K562 (cell line): ENCODE results near the gene AP1G1. TPM values are rescaled to one million over a fixed set of nuclear protein-coding genes. Genes with fewer than 3 reads are reported as not detected.
A peak's percentile ranks its signal among the peaks of the same experiment; 100 is the strongest.

Experiments used
- C11orf30 ChIP-seq: fragments of 450-650 bp; IDR thresholded peaks from 2 replicates; pipeline ENCODE4 v1.6.1; 2016; ENCODE audit warnings: low read depth, mild to moderate bottlenecking
- FOS ChIP-seq: IDR thresholded peaks from 3 replicates; pipeline ENCODE4 v1.6.1; 2011; ENCODE audit not compliant: insufficient read length; ENCODE audit errors: extremely low read depth
- GABPB1 ChIP-seq: sonication (generic); formaldehyde crosslinking; IDR thresholded peaks from 2 replicates; pipeline ENCODE4 v1.8.0; 2022; ENCODE audit warnings: mild to moderate bottlenecking, missing genetic modification reagents
- MAFF ChIP-seq: IDR thresholded peaks from 2 replicates; pipeline ENCODE4 v1.6.1; 2012; ENCODE audit warnings: low read length, improper control_type of control experiment
- MAFK ChIP-seq: IDR thresholded peaks from 2 replicates; pipeline ENCODE4 v1.6.1; 2011; ENCODE audit warnings: low read length, improper control_type of control experiment
- MTF1 ChIP-seq: fragments of 250-450 bp; sonication (Bioruptor Pico); IDR thresholded peaks from 2 replicates; pipeline ENCODE4 v1.9.0; 2021; ENCODE audit warnings: moderate library complexity, mild to moderate bottlenecking, inconsistent platforms, borderline replicate concordance
- NFATC3 ChIP-seq: fragments of 450-650 bp; IDR thresholded peaks from 2 replicates; pipeline ENCODE4 v1.6.1; 2017; ENCODE audit warnings: mild to moderate bottlenecking
- PHB ChIP-seq: fragments of 250-450 bp; sonication (Bioruptor Pico); IDR thresholded peaks from 2 replicates; pipeline ENCODE4 v1.5.0; 2021
- RBM15 ChIP-seq: fragments of 200-400 bp; formaldehyde crosslinking; IDR thresholded peaks from 2 replicates; pipeline ENCODE4 v1.6.1; 2018; ENCODE audit warnings: mild to moderate bottlenecking, low read length, moderate library complexity; ENCODE audit not compliant: insufficient read depth
- SAP30 ChIP-seq: fragments of 200-600 bp; sonication (generic); IDR thresholded peaks from 2 replicates; pipeline ENCODE4 v1.6.1; 2012; ENCODE audit warnings: borderline replicate concordance, low read depth, mild to moderate bottlenecking, moderate library complexity, low read length, control low read depth, inconsistent platforms; ENCODE audit not compliant: insufficient read depth, poor library complexity, severe bottlenecking
- SMAD1 ChIP-seq: fragments of 150-350 bp; IDR thresholded peaks from 2 replicates; pipeline ENCODE4 v1.6.1; 2014; ENCODE audit warnings: low read length, low read depth; ENCODE audit not compliant: partially characterized antibody
- SMARCE1 ChIP-seq: fragments of 450-650 bp; IDR thresholded peaks from 2 replicates; pipeline ENCODE4 v1.7.1; 2016; ENCODE audit warnings: mild to moderate bottlenecking
- SRF ChIP-seq, 2 experiments: fragments of 250-450, 450-650 bp in 1 of 2; sonication (Bioruptor Pico) in 1 of 2; sonication (generic) in 1 of 2; formaldehyde crosslinking; IDR thresholded peaks; 2 replicates each; pipeline versions ENCODE4 v1.5.0 to v1.5.1; 2020 to 2022; ENCODE audit warnings: mild to moderate bottlenecking in 1 of 2, missing genetic modification reagents in 1 of 2
- ZNF143 ChIP-seq: sonication (generic); formaldehyde crosslinking; IDR thresholded peaks from 2 replicates; pipeline ENCODE4 v1.9.0; 2022; ENCODE audit warnings: mild to moderate bottlenecking, missing genetic modification reagents
- ZNF316 ChIP-seq: fragments of 450-650 bp; IDR thresholded peaks from 2 replicates; pipeline ENCODE4 v1.6.1; 2016
- ZNF778 ChIP-seq: fragments of 450-650 bp; formaldehyde crosslinking; IDR thresholded peaks from 2 replicates; pipeline ENCODE4 v1.4.0; 2020; ENCODE audit warnings: mild to moderate bottlenecking, moderate library complexity
- polyA plus RNA-seq, 8 experiments: library from polyadenylated mRNA; depleted of rRNA in 4 of 8; stranded (reverse) in 5 of 8; unstranded in 3 of 8; fragments of >200 nt; fragmentation: Nextera tagmentation in 2 of 8; fragmentation: Illumina TruSeq in 1 of 8; extraction: Ambion mirVana in 2 of 8; extraction: Trizol in 1 of 8; gene quantifications; 2 replicates each; pipeline versions ENCODE4 v1.2.1 to v1.2.3, GENCODE V29; 2011 to 2014; ENCODE audit warnings: inconsistent platforms in 1 of 8, missing spikeins in 1 of 8
- total RNA-seq, 7 experiments: library from RNA; depleted of rRNA in 6 of 7; stranded (reverse); fragments of >200 nt in 6 of 7; fragmentation: Illumina TruSeq in 2 of 7; extraction: Trizol in 2 of 7; gene quantifications; 2 replicates each; pipeline versions ENCODE4 v1.2.1 to v1.2.3, GENCODE V29; 2011 to 2021; ENCODE audit warnings: low replicate concordance in 1 of 7
- TF ChIP-seq, protein P1 (sequence below): IDR thresholded peaks from 2 replicates; pipeline ENCODE4 v1.6.1; 2012; ENCODE audit warnings: low read depth, low read length, improper control_type of control experiment, borderline replicate concordance
- TF ChIP-seq, protein P2 (sequence below): fragments of 250-450 bp; sonication (Bioruptor Pico); IDR thresholded peaks from 2 replicates; pipeline ENCODE4 v1.5.0; 2021; ENCODE audit warnings: mild to moderate bottlenecking, borderline replicate concordance

AP1G1 gene
- total and polyA plus RNA-seq, 9 of the 15 experiments (the other 6 are each of a cell fraction or from before 2014, with no cell fraction given): 7.0 to 59.2 (median 42.0) TPM

DNA sequence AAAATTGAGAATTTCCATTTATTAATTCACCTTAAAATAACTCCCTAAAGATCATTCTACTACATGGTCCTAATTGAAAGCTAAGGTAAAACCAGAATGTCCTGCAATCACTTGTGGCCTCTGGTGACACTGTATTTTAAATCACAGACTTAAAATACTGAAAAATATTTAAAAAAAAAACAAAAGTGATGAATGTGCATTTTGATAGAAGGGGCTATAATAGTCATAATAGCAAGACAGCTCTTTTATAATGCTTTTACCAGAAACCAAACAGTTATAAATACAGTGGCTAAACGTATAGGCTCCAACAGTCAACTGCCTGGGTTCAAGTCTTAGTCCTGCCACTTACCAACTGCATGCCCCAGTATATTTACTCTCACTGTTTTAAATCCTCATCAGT lies 105.3 kb downstream of the AP1G1 start (continued):
- TF ChIP-seq SAP30 (no peak), PHB (no peak), MAFF (peak; percentile 47; the same call in 1 of the 2 replicates), MAFK (peak; percentile 26; the same call in 1 of the 2 replicates), GABPB1 (CRISPR knock-in tag) (no peak), SRF (CRISPR knock-in tag; IDR thresholded peaks at IDR 0.05) (no peak), NFATC3 (no peak), MTF1 (no peak), C11orf30 (peak; percentile 47; the same call in 1 of the 2 replicates), ZNF316 (peak; percentile 71), FOS (no peak), SMARCE1 (no peak), ZNF778 (CRISPR knock-in tag) (no peak), RBM15 (no peak), ZNF143 (no peak), SMAD1 (no peak)
- TF ChIP-seq, protein P1, sequence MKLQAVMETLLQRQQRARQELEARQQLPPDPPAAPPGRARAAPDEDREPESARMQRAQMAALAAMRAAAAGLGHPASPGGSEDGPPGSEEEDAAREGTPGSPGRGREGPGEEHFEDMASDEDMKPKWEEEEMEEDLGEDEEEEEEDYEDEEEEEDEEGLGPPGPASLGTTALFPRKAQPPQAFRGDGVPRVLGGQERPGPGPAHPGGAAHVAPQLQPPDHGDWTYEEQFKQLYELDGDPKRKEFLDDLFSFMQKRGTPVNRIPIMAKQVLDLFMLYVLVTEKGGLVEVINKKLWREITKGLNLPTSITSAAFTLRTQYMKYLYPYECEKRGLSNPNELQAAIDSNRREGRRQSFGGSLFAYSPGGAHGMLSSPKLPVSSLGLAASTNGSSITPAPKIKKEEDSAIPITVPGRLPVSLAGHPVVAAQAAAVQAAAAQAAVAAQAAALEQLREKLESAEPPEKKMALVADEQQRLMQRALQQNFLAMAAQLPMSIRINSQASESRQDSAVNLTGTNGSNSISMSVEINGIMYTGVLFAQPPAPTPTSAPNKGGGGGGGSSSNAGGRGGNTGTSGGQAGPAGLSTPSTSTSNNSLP: no peak
- TF ChIP-seq, protein P2, sequence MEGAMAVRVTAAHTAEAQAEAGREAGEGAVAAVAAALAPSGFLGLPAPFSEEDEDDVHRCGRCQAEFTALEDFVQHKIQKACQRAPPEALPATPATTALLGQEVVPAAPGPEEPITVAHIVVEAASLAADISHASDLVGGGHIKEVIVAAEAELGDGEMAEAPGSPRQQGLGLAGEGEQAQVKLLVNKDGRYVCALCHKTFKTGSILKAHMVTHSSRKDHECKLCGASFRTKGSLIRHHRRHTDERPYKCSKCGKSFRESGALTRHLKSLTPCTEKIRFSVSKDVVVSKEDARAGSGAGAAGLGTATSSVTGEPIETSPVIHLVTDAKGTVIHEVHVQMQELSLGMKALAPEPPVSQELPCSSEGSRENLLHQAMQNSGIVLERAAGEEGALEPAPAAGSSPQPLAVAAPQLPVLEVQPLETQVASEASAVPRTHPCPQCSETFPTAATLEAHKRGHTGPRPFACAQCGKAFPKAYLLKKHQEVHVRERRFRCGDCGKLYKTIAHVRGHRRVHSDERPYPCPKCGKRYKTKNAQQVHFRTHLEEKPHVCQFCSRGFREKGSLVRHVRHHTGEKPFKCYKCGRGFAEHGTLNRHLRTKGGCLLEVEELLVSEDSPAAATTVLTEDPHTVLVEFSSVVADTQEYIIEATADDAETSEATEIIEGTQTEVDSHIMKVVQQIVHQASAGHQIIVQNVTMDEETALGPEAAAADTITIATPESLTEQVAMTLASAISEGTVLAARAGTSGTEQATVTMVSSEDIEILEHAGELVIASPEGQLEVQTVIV (CRISPR knock-in tag): no peak
- TF ChIP-seq, all 486 proteins: peak for 5
